OCI-LY3 (cell line): ENCODE results near the gene FAM151A.

Experiments used
- CTCF ChIP-seq: fragments of 200-600, 300-600 bp; sonication (generic); IDR thresholded peaks from 2 replicates; pipeline ENCODE4 v1.5.1; 2014; ENCODE audit warnings: antibody characterized with exemption, low read length, low read depth
- EZH2phosphoT487 ChIP-seq: fragments of 200-600 bp; shearing (Covaris generic); IDR thresholded peaks from 2 replicates; pipeline ENCODE4 v1.6.1; 2018; ENCODE audit warnings: antibody characterized with exemption, mixed run types, low read depth

- TF ChIP-seq EZH2phosphoT487 (no peak), CTCF (no peak)
Observed at GRCh38 chr1:54610048-54610447, 13.3 kb downstream of the FAM151A start.
